HEK293 (cell line): ENCODE data around the gene FAM83D.

ENCODE experiments used
- CTCF ChIA-PET: fragments of 350-600 bp; formaldehyde crosslinking; extraction: SDS; loops from one replicate; lab custom pipeline; 2021; ENCODE audit warnings: antibody characterized with exemption; lab: Yijun Ruan, JAX
- POLR2A ChIA-PET: fragments of 300-600 bp; formaldehyde crosslinking; extraction: SDS; loops from one replicate; lab custom pipeline; 2020; ENCODE audit warnings: antibody characterized with exemption, inconsistent platforms; lab: Yijun Ruan, JAX
- H3K27ac ChIP-seq: fragments of 200-500 bp; sonication (Bioruptor generic); 2 replicates; pipeline ENCODE4 v1.5.1; 2014; ENCODE audit warnings: low read depth, low read length, control low read depth, inconsistent platforms; ENCODE audit errors: extremely low read depth
- H3K36me3 ChIP-seq, 2 experiments: fragments of 200-500 bp in 1 of 2; sonication (Bioruptor generic) in 1 of 2; 1 replicate in 1 of 2; 2 replicates in 1 of 2; pipeline ENCODE4 v1.5.1; 2014 to 2017; ENCODE audit warnings: inconsistent platforms in 2 of 2, low read length in 2 of 2; ENCODE audit not compliant: control insufficient read depth in 2 of 2, insufficient read depth in 1 of 2
- H3K4me1 ChIP-seq: fragments of 200-500 bp; sonication (Bioruptor generic); 2 replicates; pipeline ENCODE4 v1.5.1; 2014; ENCODE audit warnings: mild to moderate bottlenecking, low read length, inconsistent platforms; ENCODE audit not compliant: control insufficient read depth, insufficient read depth
- H3K4me3 ChIP-seq: 2 replicates; pipeline ENCODE4 v1.5.1; 2011; ENCODE audit warnings: low read depth, mild to moderate bottlenecking, control low read depth, low read length, moderate library complexity
- H3K9me3 ChIP-seq: fragments of 200-500 bp; sonication (Bioruptor generic); 2 replicates; pipeline ENCODE4 v1.5.1; 2014; ENCODE audit warnings: low read depth, low read length, inconsistent platforms; ENCODE audit not compliant: control insufficient read depth, insufficient read depth
- EGR2 ChIP-seq: fragments of 450-650 bp; formaldehyde crosslinking; IDR thresholded peaks from 2 replicates; pipeline ENCODE4 v1.5.1; 2016; ENCODE audit warnings: low read depth, missing biosample characterization, missing genetic modification characterization
- GLI2 ChIP-seq: fragments of 450-650 bp; formaldehyde crosslinking; IDR thresholded peaks from 2 replicates; pipeline ENCODE4; 2017; ENCODE audit warnings: missing biosample characterization, missing genetic modification characterization, low read depth, borderline replicate concordance
- KLF8 ChIP-seq: fragments of 450-650 bp; formaldehyde crosslinking; IDR thresholded peaks from 2 replicates; pipeline ENCODE4 v1.5.1; 2016; ENCODE audit warnings: missing biosample characterization, missing genetic modification characterization
- KLF9 ChIP-seq: fragments of 450-650 bp; formaldehyde crosslinking; IDR thresholded peaks from 2 replicates; pipeline ENCODE4 v1.5.1; 2016; ENCODE audit warnings: missing biosample characterization, missing genetic modification characterization, low read depth
- RBAK ChIP-seq: fragments of 450-650 bp; formaldehyde crosslinking; IDR thresholded peaks from 2 replicates; pipeline ENCODE4 v1.5.1; 2016; ENCODE audit warnings: missing biosample characterization, missing genetic modification characterization
- SP2 ChIP-seq: fragments of 450-650 bp; formaldehyde crosslinking; IDR thresholded peaks from 2 replicates; pipeline ENCODE4 v1.5.1; 2016; ENCODE audit warnings: missing biosample characterization, missing genetic modification characterization
- YY2 ChIP-seq: fragments of 450-650 bp; formaldehyde crosslinking; IDR thresholded peaks from 2 replicates; pipeline ENCODE4 v1.5.1; 2016; ENCODE audit warnings: missing biosample characterization, missing genetic modification characterization
- ZBTB1 ChIP-seq: fragments of 450-650 bp; formaldehyde crosslinking; IDR thresholded peaks from 2 replicates; pipeline ENCODE4 v1.5.1; 2016; ENCODE audit warnings: missing biosample characterization, missing genetic modification characterization
- ZEB2 ChIP-seq: fragments of 450-650 bp; formaldehyde crosslinking; IDR thresholded peaks from 2 replicates; pipeline ENCODE4 v1.5.1; 2016; ENCODE audit warnings: missing biosample characterization, missing genetic modification characterization
- ZFP3 ChIP-seq: fragments of 450-650 bp; formaldehyde crosslinking; IDR thresholded peaks from 2 replicates; pipeline ENCODE4 v1.5.1; 2016; ENCODE audit warnings: low read depth, missing biosample characterization, missing genetic modification characterization
- ZFP41 ChIP-seq: fragments of 450-650 bp; formaldehyde crosslinking; IDR thresholded peaks from 2 replicates; pipeline ENCODE4 v1.5.1; 2016; ENCODE audit warnings: missing biosample characterization, missing genetic modification characterization, borderline replicate concordance
- ZNF112 ChIP-seq: fragments of 450-650 bp; formaldehyde crosslinking; IDR thresholded peaks from 2 replicates; pipeline ENCODE4 v1.5.0; 2017; ENCODE audit warnings: missing biosample characterization, missing genetic modification characterization
- ZNF248 ChIP-seq: fragments of 450-650 bp; formaldehyde crosslinking; IDR thresholded peaks from 2 replicates; pipeline ENCODE4 v1.5.1; 2017; ENCODE audit warnings: missing biosample characterization, missing genetic modification characterization
- ZNF391 ChIP-seq: fragments of 450-650 bp; formaldehyde crosslinking; IDR thresholded peaks from 2 replicates; pipeline ENCODE4 v1.5.1; 2016; ENCODE audit warnings: low read depth, missing biosample characterization, missing genetic modification characterization, borderline replicate concordance
- ZNF394 ChIP-seq: fragments of 450-650 bp; formaldehyde crosslinking; IDR thresholded peaks from 2 replicates; pipeline ENCODE4 v1.5.1; 2016; ENCODE audit warnings: missing biosample characterization, missing genetic modification characterization, mild to moderate bottlenecking, moderate library complexity, borderline replicate concordance
- ZNF416 ChIP-seq: fragments of 450-650 bp; formaldehyde crosslinking; IDR thresholded peaks from 2 replicates; pipeline ENCODE4 v1.5.1; 2016; ENCODE audit warnings: missing biosample characterization, missing genetic modification characterization
- ZNF423 ChIP-seq: fragments of 450-650 bp; formaldehyde crosslinking; IDR thresholded peaks from 2 replicates; pipeline ENCODE4 v1.5.1; 2016; ENCODE audit warnings: missing biosample characterization, missing genetic modification characterization
- ZNF433 ChIP-seq: fragments of 450-650 bp; formaldehyde crosslinking; IDR thresholded peaks from 2 replicates; pipeline ENCODE4 v1.5.1; 2016; ENCODE audit warnings: missing biosample characterization, missing genetic modification characterization, low read depth
- ZNF558 ChIP-seq: fragments of 450-650 bp; formaldehyde crosslinking; IDR thresholded peaks from 2 replicates; pipeline ENCODE4 v1.5.1; 2016; ENCODE audit warnings: missing biosample characterization, missing genetic modification characterization
- ZNF571 ChIP-seq: fragments of 450-650 bp; formaldehyde crosslinking; IDR thresholded peaks from 2 replicates; pipeline ENCODE4 v1.5.0; 2017; ENCODE audit warnings: missing biosample characterization, missing genetic modification characterization
- ZNF707 ChIP-seq: fragments of 450-650 bp; formaldehyde crosslinking; IDR thresholded peaks from 2 replicates; pipeline ENCODE4 v1.5.1; 2016; ENCODE audit warnings: missing biosample characterization, missing genetic modification characterization
- ZNF747 ChIP-seq: fragments of 450-650 bp; formaldehyde crosslinking; IDR thresholded peaks from 2 replicates; pipeline ENCODE4 v1.5.1; 2016; ENCODE audit warnings: missing biosample characterization, missing genetic modification characterization
- ZSCAN23 ChIP-seq: fragments of 450-650 bp; formaldehyde crosslinking; IDR thresholded peaks from 2 replicates; pipeline ENCODE4 v1.5.1; 2016; ENCODE audit warnings: missing biosample characterization, missing genetic modification characterization
- TF ChIP-seq, protein P1 (sequence below): fragments of 450-650 bp; formaldehyde crosslinking; IDR thresholded peaks from 2 replicates; pipeline ENCODE4 v1.5.1; 2016; ENCODE audit warnings: missing biosample characterization, missing genetic modification characterization
- TF ChIP-seq, protein P2 (sequence below): fragments of 450-650 bp; formaldehyde crosslinking; IDR thresholded peaks from 2 replicates; pipeline ENCODE4 v1.5.1; 2016; ENCODE audit warnings: missing biosample characterization, missing genetic modification characterization
- TF ChIP-seq, protein P3 (sequence below): fragments of 450-650 bp; formaldehyde crosslinking; IDR thresholded peaks from 2 replicates; pipeline ENCODE4 v1.5.1; 2016; ENCODE audit warnings: missing biosample characterization, missing genetic modification characterization

Gene FAM83D

DNA sequence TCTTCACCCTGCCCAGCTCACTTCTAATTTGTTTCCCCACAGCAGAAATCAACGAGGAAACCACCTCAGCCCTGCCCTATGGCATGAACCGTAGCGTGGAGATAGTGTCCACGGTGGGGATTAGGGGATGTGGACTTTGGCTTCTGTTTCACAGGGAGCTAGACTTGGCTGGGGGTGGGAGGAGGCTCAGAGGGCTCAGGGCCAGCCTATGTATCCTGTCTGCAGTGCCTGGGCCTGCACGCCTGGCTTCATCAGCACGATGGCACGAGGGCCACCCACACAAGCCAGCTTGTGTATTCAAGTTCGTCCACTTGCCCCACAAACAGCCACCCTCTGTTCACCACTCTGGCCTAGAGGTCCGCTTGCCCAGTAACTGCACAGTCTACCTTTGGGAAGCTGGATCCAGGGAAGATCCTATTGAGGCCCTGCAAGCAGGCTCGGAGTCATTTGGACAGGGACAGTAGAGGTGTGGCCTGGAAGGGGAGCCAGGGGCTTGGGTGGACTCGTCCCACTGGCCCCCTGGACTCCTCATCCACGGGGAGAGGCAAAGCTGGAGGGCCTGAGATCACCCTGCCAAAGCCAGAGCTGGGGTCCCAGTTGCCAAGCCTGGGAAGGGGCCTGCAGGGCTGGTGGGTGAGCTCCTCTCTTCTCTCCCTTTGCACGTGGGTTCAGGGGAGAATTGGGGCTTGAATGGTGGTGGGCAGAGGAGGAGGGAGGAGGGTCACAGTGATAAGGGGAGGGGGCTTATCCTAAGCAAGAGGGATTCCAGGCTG, 38.0 kb upstream of the FAM83D start:
- Histone ChIP-seq H3K27ac (no peak overlapping the region), H3K4me1 (no peaks in the 10 kb centered on the region), H3K4me3 (no peak overlapping the region)
- POLR2A ChIA-PET, result no interaction called here
- TF ChIP-seq ZNF112 (tag by site-specific recombination), result no peak
- TF ChIP-seq, protein P1, sequence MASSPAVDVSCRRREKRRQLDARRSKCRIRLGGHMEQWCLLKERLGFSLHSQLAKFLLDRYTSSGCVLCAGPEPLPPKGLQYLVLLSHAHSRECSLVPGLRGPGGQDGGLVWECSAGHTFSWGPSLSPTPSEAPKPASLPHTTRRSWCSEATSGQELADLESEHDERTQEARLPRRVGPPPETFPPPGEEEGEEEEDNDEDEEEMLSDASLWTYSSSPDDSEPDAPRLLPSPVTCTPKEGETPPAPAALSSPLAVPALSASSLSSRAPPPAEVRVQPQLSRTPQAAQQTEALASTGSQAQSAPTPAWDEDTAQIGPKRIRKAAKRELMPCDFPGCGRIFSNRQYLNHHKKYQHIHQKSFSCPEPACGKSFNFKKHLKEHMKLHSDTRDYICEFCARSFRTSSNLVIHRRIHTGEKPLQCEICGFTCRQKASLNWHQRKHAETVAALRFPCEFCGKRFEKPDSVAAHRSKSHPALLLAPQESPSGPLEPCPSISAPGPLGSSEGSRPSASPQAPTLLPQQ (tag by site-specific recombination), result no peak
- TF ChIP-seq YY2 (tag by site-specific recombination), result no peak
- no peak for TF ChIP-seq ZNF571 (tag by site-specific recombination)
- no peak for TF ChIP-seq ZNF747 (tag by site-specific recombination)
- TF ChIP-seq, all 188 proteins: peak for 0
- Histone ChIP-seq H3K36me3 (no peaks in the 10 kb centered on the region), H3K9me3 (no peaks in the 10 kb centered on the region)
- CTCF ChIA-PET, result no interaction called here

DNA sequence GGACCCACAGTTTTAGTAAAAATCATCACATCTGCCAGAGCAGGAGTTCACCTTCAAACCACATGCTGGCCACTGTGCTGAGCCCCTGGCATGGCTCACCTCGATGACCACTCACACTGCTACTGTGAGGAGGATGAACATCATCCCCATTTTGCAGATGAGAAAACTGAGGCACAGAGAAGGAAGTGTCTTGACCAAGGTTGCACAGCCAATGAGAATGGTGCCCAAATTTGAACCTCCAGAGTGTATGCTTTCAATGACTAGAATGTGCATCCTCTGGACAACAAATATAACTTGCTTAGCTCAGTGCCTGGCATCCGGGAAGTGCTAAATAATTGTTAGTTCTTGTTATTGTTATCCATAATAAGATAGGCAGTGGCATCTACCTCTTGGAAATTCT, 37.2 kb upstream of the FAM83D start:
- Histone ChIP-seq H3K4me3 (no peak overlapping the region), H3K9me3 (no peaks in the 10 kb centered on the region), H3K36me3 (no peaks in the 10 kb centered on the region), H3K4me1 (no peaks in the 10 kb centered on the region), H3K27ac (no peak overlapping the region)
- POLR2A ChIA-PET, result no interaction called here
- no peak for TF ChIP-seq ZSCAN23 (tag by site-specific recombination)
- TF ChIP-seq SP2 (tag by site-specific recombination), result no peak
- TF ChIP-seq RBAK, result no peak
- no peak for TF ChIP-seq ZFP41
- no peak for TF ChIP-seq ZFP3 (tag by site-specific recombination)
- no peak for TF ChIP-seq ZNF558 (tag by site-specific recombination)
- CTCF ChIA-PET, result no interaction called here

DNA sequence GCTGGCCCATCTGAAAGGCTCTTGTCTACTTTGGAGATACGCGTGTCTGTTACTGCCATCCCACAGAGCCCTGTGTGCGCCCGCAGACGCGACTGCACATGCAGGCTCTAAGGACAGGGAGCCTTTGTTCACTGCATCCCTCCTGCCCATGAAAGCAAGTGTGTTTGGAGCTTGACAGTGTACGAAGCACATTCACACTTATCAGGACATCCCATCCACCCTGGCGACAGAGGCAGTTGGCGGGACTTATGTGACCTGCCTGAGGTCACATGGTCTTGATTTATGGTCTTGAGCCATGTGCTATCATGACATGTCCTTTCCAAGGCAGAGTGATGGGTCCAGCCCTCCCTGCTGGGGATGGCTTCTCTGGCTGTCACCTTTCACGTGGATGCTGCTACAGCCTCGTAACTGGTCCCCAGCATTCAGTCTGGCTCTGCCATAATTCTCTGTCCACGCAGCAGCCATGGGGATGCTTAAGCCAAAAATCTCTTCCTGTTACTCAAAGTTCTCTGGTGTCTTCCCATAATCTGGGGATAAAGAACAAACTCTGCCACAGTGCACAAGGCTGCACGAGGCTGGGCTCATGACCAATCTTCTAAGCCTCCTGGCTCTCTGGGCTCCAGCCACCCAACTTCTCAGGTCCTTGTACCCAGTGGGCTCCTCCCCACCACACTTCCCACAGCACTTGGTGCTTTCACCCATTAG, 36.3 kb upstream of the FAM83D start:
- no peaks in the 10 kb centered on the region for H3K36me3 ChIP-seq
- no peak overlapping the region for H3K4me3 ChIP-seq
- TF ChIP-seq GLI2 (tag by site-specific recombination) (no peak), KLF9 (no peak), ZNF707 (no peak), ZNF391 (tag by site-specific recombination) (no peak), EGR2 (tag by site-specific recombination) (no peak), ZBTB1 (tag by site-specific recombination) (no peak), ZNF423 (tag by site-specific recombination) (no peak), ZNF394 (tag by site-specific recombination) (no peak), ZNF248 (tag by site-specific recombination) (no peak), KLF8 (tag by site-specific recombination) (no peak), ZNF416 (tag by site-specific recombination) (no peak), ZEB2 (tag by site-specific recombination) (no peak), ZNF433 (tag by site-specific recombination) (no peak)
- TF ChIP-seq, protein P2, sequence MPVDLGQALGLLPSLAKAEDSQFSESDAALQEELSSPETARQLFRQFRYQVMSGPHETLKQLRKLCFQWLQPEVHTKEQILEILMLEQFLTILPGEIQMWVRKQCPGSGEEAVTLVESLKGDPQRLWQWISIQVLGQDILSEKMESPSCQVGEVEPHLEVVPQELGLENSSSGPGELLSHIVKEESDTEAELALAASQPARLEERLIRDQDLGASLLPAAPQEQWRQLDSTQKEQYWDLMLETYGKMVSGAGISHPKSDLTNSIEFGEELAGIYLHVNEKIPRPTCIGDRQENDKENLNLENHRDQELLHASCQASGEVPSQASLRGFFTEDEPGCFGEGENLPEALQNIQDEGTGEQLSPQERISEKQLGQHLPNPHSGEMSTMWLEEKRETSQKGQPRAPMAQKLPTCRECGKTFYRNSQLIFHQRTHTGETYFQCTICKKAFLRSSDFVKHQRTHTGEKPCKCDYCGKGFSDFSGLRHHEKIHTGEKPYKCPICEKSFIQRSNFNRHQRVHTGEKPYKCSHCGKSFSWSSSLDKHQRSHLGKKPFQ (tag by site-specific recombination), result no peak
- TF ChIP-seq, protein P3, sequence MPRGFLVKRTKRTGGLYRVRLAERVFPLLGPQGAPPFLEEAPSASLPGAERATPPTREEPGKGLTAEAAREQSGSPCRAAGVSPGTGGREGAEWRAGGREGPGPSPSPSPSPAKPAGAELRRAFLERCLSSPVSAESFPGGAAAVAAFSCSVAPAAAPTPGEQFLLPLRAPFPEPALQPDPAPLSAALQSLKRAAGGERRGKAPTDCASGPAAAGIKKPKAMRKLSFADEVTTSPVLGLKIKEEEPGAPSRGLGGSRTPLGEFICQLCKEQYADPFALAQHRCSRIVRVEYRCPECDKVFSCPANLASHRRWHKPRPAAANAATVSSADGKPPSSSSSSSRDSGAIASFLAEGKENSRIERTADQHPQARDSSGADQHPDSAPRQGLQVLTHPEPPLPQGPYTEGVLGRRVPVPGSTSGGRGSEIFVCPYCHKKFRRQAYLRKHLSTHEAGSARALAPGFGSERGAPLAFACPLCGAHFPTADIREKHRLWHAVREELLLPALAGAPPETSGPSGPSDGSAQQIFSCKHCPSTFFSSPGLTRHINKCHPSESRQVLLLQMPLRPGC (tag by site-specific recombination), result no peak
- 0 out of 2 replicates have a peak, but pooled peaks cover 2% of the 10 kb centered on the region for H3K4me1 ChIP-seq
- no peaks in the 10 kb centered on the region for H3K9me3 ChIP-seq
- POLR2A ChIA-PET, result no interaction called here
- CTCF ChIA-PET, result no interaction called here
- H3K27ac ChIP-seq, result no peak overlapping the region
